ENCODE results near the gene PAQR3. TPM values are rescaled to one million over a fixed set of nuclear protein-coding genes. Genes with fewer than 3 reads are reported as not detected.
A peak's percentile ranks its signal among the peaks of the same experiment; 100 is the strongest.

PAQR3 gene
- total and polyA plus RNA-seq, 2 of the 4 experiments (the other 2 are of a cell fraction): 11.5 to 11.8 TPM

- H3K27me3 ChIP-seq (ENCODE audit: control insufficient read depth, insufficient read depth, low read length): peaks cover under 1% of the 10 kb centered on the region
- peak; percentile 16 for DNase-seq
Observed at GRCh38 chr4:78937837-78938236, 1.4 kb downstream of the PAQR3 start.

More at GRCh38 chr4:78937837-78938236, 1.4 kb downstream of the PAQR3 start:
- no peak for ATAC-seq (ENCODE audit: low read depth)
- H2BK20ac ChIP-seq (ENCODE audit: low read depth, low read length): no peak overlapping the region
- no peak overlapping the region for H2AFZ ChIP-seq (replicated peaks; ENCODE audit: low read length, poor library complexity)
- H3K9ac ChIP-seq (ENCODE audit: low read depth, low read length): no peak overlapping the region
- dilution Hi-C loops (cut with HindIII; ENCODE audit: low sequenced_read_pairs, unreplicated experiment): no loop called here
- TF ChIP-seq ELK1 (IDR thresholded peaks at IDR 0.05; ENCODE audit: borderline replicate concordance, low read depth, low read length) (no peak), NFE2L2 (IDR thresholded peaks at IDR 0.05; ENCODE audit: low read depth, low read length) (no peak), FOS (IDR thresholded peaks at IDR 0.05; ENCODE audit: low read depth, low read length) (no peak), POLR2A (IDR thresholded peaks at IDR 0.05; ENCODE audit: low read depth, low read length) (no peak), MAZ (IDR thresholded peaks at IDR 0.05; ENCODE audit: borderline replicate concordance, low read depth, low read length) (no peak), MXI1 (IDR thresholded peaks at IDR 0.05; ENCODE audit: borderline replicate concordance, low read depth, low read length) (no peak), RAD21 (IDR thresholded peaks at IDR 0.05; ENCODE audit: low read length) (no peak), MAFK (IDR thresholded peaks at IDR 0.05; ENCODE audit: low read depth, low read length) (no peak), RFX5 (IDR thresholded peaks at IDR 0.05; ENCODE audit: low read depth, low read length) (no peak), SMC3 (IDR thresholded peaks at IDR 0.05; ENCODE audit: low read depth, low read length) (no peak), CTCF (conservative IDR thresholded peaks at IDR 0.05; ENCODE audit: low read depth, low read length) (no peak), CEBPB (IDR thresholded peaks at IDR 0.05; ENCODE audit: low read depth, low read length) (no peak), BHLHE40 (IDR thresholded peaks at IDR 0.05; ENCODE audit: low read depth, low read length) (no peak), RCOR1 (IDR thresholded peaks at IDR 0.05; ENCODE audit: insufficient replicate concordance, low read length) (no peak), CHD1 (IDR thresholded peaks at IDR 0.05; ENCODE audit: low read depth, low read length) (no peak)
- no peak overlapping the region for H4K8ac ChIP-seq (ENCODE audit: low read depth in 2 of 2, low read length in 2 of 2)
- H3K36me3 ChIP-seq (ENCODE audit: control insufficient read depth, insufficient read depth, low read length): no peaks in the 10 kb centered on the region; the same call in 1 of the 2 replicates
- no peak overlapping the region for H2BK5ac ChIP-seq (ENCODE audit: low read depth, low read length, poor library complexity, severe bottlenecking)
- CTCF ChIA-PET: interaction anchor here (1.0 kb wide), 1 partner anchor 11 kb away, joined by 3 read pairs; no protein-coding TSS in a partner anchor
- intact Hi-C loops (cut with micrococcal nuclease): loop anchor here (10.0 kb wide), 1 partner anchor 973 kb away; no protein-coding TSS in a partner anchor
- H4K5ac ChIP-seq (ENCODE audit: low read depth, low read length): no peak overlapping the region
- H3K9me3 ChIP-seq (ENCODE audit: control insufficient read depth, insufficient read depth, low read length): no peaks in the 10 kb centered on the region
- peaks cover 17 to 19% of the 10 kb centered on the region in 2 experiments for H3K79me1 ChIP-seq (ENCODE audit: low read depth in 1 of 2, low read length in 2 of 2)
- H2AK9ac ChIP-seq (replicated peaks; ENCODE audit: low read depth, low read length, poor library complexity): no peak overlapping the region
- H2AK5ac ChIP-seq (ENCODE audit: low read depth, low read length): peak overlapping the region; percentile 10; the same call in 1 of the 2 replicates
- H3K23ac ChIP-seq (ENCODE audit: low read depth, low read length): peak overlapping the region; percentile 70
- H3K4me1 ChIP-seq (ENCODE audit: control insufficient read depth, insufficient read depth, low read length): peaks cover 2% of the 10 kb centered on the region; the same call in 1 of the 2 replicates
- H3K4me2 ChIP-seq (ENCODE audit: low read depth, low read length): peak overlapping the region; percentile 63
- no TSS peak for BruUV-seq (replicated peaks)
- no peak overlapping the region for H4K91ac ChIP-seq (ENCODE audit: insufficient read depth, low read depth, low read length)
- H3K9me1 ChIP-seq (ENCODE audit: insufficient read depth, low read length): peaks cover 3% of the 10 kb centered on the region
- no peak overlapping the region for H2BK15ac ChIP-seq (ENCODE audit: low read depth, low read length)
- 100% methylated on average over 2 of the region's 4 CpGs; no CpG with 5 or more reads in 1 of the 2 experiments for WGBS, 2 experiments (ENCODE audit: extremely low coverage in 2 of 2, insufficient read length in 1 of 2)
- in situ Hi-C loops (cut with MboI; ENCODE audit: low sequenced_read_pairs): loop anchor here (25.0 kb wide), 1 partner anchor 1399 kb away; the partner anchor contains the start of gene CFAP299
- H3K27ac ChIP-seq (ENCODE audit: insufficient read depth, low read length): no peak overlapping the region
- H3K14ac ChIP-seq (replicated peaks; ENCODE audit: low read depth, low read length): no peak overlapping the region
- H3K4me3 ChIP-seq (ENCODE audit: insufficient read depth, low read depth, low read length): no peak overlapping the region
- POLR2A ChIA-PET (ENCODE audit: unreplicated experiment): no interaction called here
- H3K56ac ChIP-seq (ENCODE audit: extremely low read depth, insufficient read depth, low read length): no peak overlapping the region
- no peaks in the 10 kb centered on the region; the same call in 1 of the 2 replicates for H4K20me1 ChIP-seq (ENCODE audit: insufficient read depth, low read length)
- H2BK120ac ChIP-seq (ENCODE audit: low read depth, low read length): no peak overlapping the region; the same call in 1 of the 2 replicates
- no peak overlapping the region for H3K18ac ChIP-seq (ENCODE audit: low read depth, low read length)
- H3K4ac ChIP-seq (ENCODE audit: low read depth, low read length): no peak overlapping the region

Measured in IMR-90 (cell line).